ENCODE data around the gene NSD2.

NSD2 gene

GRCh38 chr4:1870578-1871443 lies at the start of gene NSD2:
Gene NSD2 (plus strand): TSS chr4:1871393. CDS start chr4:1900655, 29,262 bp downstream.
- DNase-seq (ENCODE audit: extremely low spot score) = peak; percentile 94
- POLR2A ChIA-PET = interaction anchor here (0.6 to 2.0 kb wide), 10 partner anchors 8 to 40 kb away, joined by 3 to 31 read pairs (median 5); partner anchors contain the start of gene LETM1
- CTCF ChIA-PET = no interaction called here
- TF ChIP-seq L3MBTL2 (conservative IDR thresholded peaks at IDR 0.05) = peak; percentile 99
- TF ChIP-seq NFRKB (IDR thresholded peaks at IDR 0.05) = no peak

GRCh38 chr4:1821679-1822567 lies 49.3 kb upstream of the NSD2 start:
- no peak for DNase-seq (ENCODE audit: extremely low spot score)
- ChIA-PET POLR2A (no interaction called here), CTCF (no interaction called here)
- TF ChIP-seq LEF1 (IDR thresholded peaks at IDR 0.05; ENCODE audit: borderline replicate concordance) = no peak
- TF ChIP-seq FOXK2 (IDR thresholded peaks at IDR 0.05) = no peak
- no peak for TF ChIP-seq CTBP1 (IDR thresholded peaks at IDR 0.05; ENCODE audit: borderline replicate concordance)
- no peak for TF ChIP-seq TARDBP (IDR thresholded peaks at IDR 0.05)
- TF ChIP-seq FOXA1 (IDR thresholded peaks at IDR 0.05) = no peak
- TF ChIP-seq NFRKB (IDR thresholded peaks at IDR 0.05) = no peak
- TF ChIP-seq PKNOX1 (IDR thresholded peaks at IDR 0.05) = no peak
- no peak for TF ChIP-seq L3MBTL2 (conservative IDR thresholded peaks at IDR 0.05)
- TF ChIP-seq FOXM1 (IDR thresholded peaks at IDR 0.05; ENCODE audit: borderline replicate concordance) = no peak
- no peak for TF ChIP-seq ZNF384 (IDR thresholded peaks at IDR 0.05)
- no peak for TF ChIP-seq SP1 (IDR thresholded peaks at IDR 0.05)
- TF ChIP-seq BHLHE40 (IDR thresholded peaks at IDR 0.05; ENCODE audit: borderline replicate concordance) = no peak
- no peak for TF ChIP-seq ELF4 (IDR thresholded peaks at IDR 0.05)
- no peak for TF ChIP-seq SUZ12 (IDR thresholded peaks at IDR 0.05)

GRCh38 chr4:1822568-1823544 lies 48.3 kb upstream of the NSD2 start:
- CTCF ChIA-PET = no interaction called here
- POLR2A ChIA-PET = no interaction called here
- no peak for TF ChIP-seq NFRKB (IDR thresholded peaks at IDR 0.05)
- no peak for DNase-seq (ENCODE audit: extremely low spot score)

GRCh38 chr4:1823545-1823932 lies 47.7 kb upstream of the NSD2 start:
- CTCF ChIA-PET = no interaction called here

GRCh38 chr4:1824746-1825145 lies 46.4 kb upstream of the NSD2 start:
- TF ChIP-seq ZNF384 (IDR thresholded peaks at IDR 0.05) (no peak), CTBP1 (IDR thresholded peaks at IDR 0.05; ENCODE audit: borderline replicate concordance) (no peak), SUZ12 (IDR thresholded peaks at IDR 0.05) (no peak), FOXK2 (IDR thresholded peaks at IDR 0.05) (no peak), NFRKB (IDR thresholded peaks at IDR 0.05) (no peak), TARDBP (IDR thresholded peaks at IDR 0.05) (no peak), BHLHE40 (IDR thresholded peaks at IDR 0.05; ENCODE audit: borderline replicate concordance) (no peak), ARNT (IDR thresholded peaks at IDR 0.05) (no peak), FOXM1 (IDR thresholded peaks at IDR 0.05; ENCODE audit: borderline replicate concordance) (no peak), ELF4 (IDR thresholded peaks at IDR 0.05) (no peak), PKNOX1 (IDR thresholded peaks at IDR 0.05) (no peak), LEF1 (IDR thresholded peaks at IDR 0.05; ENCODE audit: borderline replicate concordance) (no peak), SP1 (IDR thresholded peaks at IDR 0.05) (no peak), HDGF (IDR thresholded peaks at IDR 0.05; ENCODE audit: borderline replicate concordance) (no peak)
- no peak for DNase-seq (ENCODE audit: extremely low spot score)
- POLR2A ChIA-PET = no interaction called here
- CTCF ChIA-PET = no interaction called here

More at GRCh38 chr4:1823545-1823932, 47.7 kb upstream of the NSD2 start:
- TF ChIP-seq ZNF384 (IDR thresholded peaks at IDR 0.05) = no peak
- DNase-seq (ENCODE audit: extremely low spot score) = no peak
- POLR2A ChIA-PET = no interaction called here

GRCh38 chr4:1825326-1825725 lies 45.9 kb upstream of the NSD2 start:
- DNase-seq (ENCODE audit: extremely low spot score) = no peak
- ChIA-PET CTCF (no interaction called here), POLR2A (no interaction called here)
- TF ChIP-seq ARNT (IDR thresholded peaks at IDR 0.05) = no peak
- TF ChIP-seq L3MBTL2 (conservative IDR thresholded peaks at IDR 0.05) = no peak
- TF ChIP-seq NFRKB (IDR thresholded peaks at IDR 0.05) = no peak
- no peak for TF ChIP-seq FOXK2 (IDR thresholded peaks at IDR 0.05)
- TF ChIP-seq CTBP1 (IDR thresholded peaks at IDR 0.05; ENCODE audit: borderline replicate concordance) = no peak
- no peak for TF ChIP-seq SUZ12 (IDR thresholded peaks at IDR 0.05)
